GM18498 (cell line): Measurements from ENCODE around the gene CHDH.

Experiments
- ATAC-seq: cut with Tn5 transposase; IDR thresholded peaks from one replicate; pipeline ENCODE4 v1.9.1; 2021; ENCODE audit warnings: mild to moderate bottlenecking, moderate library complexity; ENCODE audit not compliant: unreplicated experiment

The CHDH gene

DNA sequence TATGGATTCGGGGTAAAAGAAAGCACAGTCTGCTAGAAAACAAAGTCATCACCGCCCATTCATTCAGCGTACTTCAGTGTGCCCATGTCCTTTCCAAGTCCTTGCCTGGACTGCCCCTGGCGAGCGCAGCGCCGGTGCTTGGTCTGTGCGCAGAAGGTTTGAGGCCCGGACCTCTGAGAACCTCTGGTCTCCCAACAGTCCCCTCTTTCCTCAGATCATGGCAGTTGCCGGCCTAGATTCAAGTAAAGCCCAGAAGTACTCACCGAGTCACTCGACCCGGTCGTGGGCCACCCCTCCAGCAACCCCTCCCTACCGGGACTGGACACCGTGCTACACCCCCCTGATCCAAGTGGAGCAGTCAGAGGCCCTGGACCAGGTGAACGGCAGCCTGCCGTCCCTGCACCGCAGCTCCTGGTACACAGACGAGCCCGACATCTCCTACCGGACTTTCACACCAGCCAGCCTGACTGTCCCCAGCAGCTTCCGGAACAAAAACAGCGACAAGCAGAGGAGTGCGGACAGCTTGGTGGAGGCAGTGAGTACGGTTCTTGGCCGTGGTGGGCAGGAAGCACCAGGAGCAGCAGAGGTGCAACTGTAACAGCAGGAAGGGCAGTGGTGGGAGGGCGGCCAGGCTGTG, 36.3 kb downstream of the CHDH start:
- ATAC-seq: no peak

DNA sequence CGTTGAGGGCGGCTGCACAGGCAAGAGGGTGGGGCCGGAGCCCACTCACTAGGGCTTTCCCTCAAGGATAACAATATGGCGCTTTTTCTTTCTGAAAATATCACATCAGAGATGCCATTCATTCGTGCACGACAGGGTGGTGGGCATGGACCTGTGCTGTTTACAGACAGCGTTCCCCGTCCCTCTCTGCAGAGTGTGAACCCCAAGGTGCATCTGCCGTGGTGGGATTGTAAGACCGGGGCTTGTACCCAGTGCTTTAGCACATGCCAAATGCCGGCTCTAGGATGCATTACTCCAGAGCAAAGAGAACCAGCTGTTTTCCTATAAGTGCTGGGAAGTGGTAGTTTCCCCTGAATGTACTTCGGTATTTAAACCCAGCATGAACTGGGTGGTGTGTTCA, 37.0 kb downstream of the CHDH start:
- no peak for ATAC-seq

DNA sequence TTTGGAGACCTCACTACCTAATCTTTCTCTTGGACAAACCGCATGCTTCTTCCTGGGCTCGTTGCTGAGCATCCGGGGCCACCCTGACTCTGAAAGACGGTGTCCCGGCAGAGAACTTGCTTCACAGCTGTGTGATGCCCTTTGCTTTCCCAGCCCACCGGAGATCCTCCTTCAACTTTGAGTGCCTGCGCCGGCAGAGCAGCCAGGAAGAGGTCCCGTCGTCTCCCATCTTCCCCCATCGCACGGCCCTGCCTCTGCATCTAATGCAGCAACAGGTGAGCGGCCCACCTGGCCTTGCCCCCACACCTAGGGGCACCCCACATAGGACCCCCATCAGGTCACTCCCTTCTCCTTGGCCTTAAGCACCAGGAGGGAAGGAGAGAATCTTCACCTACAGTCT, 37.7 kb downstream of the CHDH start:
- ATAC-seq: no peak

DNA sequence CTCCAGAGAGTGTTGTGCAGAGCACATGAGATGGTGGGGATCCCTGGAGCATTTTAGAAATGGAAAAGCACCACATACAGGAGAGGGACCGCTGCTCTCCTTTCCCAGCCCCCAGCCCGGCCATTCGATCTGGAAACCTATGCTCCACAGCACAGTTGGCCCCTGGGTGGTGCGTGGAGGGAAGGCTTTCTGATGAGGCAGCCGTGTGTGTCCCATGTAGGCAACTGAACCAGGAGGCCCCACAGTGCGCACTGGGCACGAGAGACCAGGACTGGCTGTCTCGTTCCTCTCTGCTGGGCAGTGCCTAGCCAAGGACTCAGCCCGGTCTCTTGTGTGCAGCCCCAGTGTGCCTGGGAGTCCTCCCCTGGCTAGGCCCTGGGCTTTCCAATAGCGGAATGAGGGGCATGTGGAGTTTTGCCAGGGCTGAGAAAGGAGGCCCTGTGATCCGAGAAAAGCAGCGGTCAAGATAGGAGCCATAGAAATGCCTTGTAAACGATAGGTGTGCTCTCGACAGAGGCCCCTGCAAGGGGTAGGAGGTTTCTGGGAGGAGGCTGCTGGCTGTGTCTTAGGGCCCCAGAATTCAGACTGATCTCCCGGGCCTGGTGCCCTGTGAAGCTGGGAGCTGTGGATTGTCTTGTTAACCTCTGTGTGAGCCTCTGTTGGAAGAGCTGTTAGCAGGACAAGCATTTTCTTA, 39.0 kb downstream of the CHDH start:
- no peak for ATAC-seq

DNA sequence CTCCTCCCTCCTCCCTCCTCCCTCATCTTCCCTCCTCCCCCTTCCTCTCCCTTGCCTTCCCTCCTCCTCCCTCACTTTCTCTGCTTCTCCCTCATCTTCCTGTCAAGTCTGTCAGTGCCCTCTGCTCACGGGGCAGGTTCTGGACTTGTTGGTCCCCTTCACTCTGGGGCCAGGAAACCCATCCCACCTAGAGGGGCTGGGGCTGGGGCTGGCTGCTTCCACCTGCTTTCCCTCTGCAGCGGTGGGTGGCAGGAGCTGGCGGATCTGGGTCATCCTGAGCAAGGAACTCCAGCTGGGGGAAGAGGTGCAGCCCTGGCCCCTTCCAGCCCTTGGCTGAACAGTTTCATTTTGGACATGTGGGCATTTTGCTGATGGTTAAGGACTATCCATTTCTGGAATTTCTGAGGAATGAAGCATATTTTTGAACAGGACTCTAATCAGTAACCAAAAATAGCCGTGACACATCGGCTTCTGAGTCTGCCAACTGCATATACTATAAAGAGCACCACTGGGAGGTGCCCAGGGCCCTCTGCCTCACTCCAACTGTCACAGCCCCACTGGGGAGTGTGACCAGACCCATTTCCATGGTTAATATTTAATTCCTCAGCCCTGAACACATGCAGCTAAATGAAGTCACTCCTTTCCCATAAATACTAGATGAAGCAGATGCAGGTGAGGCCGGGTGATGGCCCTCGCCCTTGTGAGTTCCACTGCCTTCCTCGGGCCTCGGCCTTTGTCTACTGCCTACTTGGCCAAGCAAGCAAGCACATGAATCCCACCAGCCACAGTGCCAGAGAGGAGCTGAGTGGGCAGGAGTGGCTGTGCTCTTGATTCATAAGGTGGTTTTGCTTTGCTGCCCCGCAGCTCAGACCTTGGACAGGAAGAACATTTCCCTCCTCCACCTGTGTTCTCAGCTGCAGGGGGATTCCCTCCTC, 39.8 kb downstream of the CHDH start:
- no peak for ATAC-seq

DNA sequence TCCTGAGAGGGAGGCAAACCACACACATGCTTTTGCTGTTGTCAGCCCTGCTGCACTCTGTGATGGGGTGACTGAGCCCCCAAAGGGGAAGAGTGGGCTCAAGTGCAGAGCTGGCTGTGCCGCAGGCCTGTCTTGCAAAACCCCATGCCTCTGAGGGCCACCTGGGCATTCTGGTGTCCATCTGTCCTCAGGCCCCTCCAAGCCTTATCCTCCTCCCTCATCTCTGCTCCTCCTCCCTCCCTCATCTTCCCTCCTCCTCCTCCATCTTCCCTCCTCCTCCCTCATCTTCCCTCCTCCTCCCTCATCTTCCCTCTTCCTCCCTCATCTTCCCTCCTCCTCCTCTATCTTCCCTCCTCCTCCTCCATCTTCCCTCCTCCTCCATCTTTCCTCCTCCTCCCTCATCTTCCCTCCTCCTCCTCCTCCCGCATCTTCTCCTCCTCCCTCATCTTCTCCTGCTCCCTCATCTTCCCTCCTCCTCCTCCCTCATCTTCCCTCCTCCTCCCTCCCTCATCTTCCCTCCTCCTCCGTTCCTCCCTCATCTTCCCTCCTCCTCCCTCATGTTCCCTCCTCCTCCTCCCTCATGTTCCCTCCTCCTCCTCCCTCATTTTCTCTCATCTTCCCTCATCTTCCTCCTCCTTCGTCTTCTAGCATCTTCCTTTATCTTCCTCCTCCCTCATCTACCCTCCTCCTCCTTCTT, 40.6 kb downstream of the CHDH start:
- ATAC-seq: no peak

DNA sequence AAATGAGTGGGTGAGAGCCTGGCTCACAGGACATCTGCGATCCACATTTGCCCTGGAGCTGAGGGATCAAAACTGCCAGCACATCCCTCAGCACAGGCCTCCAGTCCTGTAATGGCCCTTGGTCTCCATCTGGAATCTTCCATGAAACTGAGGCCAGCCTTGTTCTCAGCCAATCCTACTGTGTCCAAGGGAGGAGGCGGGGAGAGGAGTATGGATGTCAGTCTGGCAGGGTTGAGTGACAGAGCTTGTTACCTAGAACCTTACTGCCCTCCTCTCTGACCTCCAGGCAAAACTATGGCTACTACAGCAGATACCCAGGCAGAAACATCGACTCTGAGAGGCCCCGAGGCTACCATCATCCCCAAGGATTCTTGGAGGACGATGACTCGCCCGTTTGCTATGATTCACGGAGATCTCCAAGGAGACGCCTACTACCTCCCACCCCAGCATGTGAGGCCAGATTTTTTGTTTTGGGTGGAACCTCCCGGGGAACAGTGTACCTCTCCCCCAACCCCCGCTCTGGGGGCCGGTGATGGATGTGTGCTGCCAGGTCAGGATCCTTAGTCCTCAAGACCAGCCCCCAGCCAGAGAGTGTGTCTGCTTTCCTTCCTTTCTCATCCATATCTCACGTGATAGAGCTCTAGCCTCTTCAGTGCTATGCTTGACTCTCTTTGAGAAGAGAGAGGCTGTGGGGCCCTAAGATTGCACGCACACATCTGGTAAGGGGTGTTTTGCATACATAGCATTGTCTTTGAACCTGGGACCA, 41.3 kb downstream of the CHDH start:
- peak; percentile 49 for ATAC-seq

DNA sequence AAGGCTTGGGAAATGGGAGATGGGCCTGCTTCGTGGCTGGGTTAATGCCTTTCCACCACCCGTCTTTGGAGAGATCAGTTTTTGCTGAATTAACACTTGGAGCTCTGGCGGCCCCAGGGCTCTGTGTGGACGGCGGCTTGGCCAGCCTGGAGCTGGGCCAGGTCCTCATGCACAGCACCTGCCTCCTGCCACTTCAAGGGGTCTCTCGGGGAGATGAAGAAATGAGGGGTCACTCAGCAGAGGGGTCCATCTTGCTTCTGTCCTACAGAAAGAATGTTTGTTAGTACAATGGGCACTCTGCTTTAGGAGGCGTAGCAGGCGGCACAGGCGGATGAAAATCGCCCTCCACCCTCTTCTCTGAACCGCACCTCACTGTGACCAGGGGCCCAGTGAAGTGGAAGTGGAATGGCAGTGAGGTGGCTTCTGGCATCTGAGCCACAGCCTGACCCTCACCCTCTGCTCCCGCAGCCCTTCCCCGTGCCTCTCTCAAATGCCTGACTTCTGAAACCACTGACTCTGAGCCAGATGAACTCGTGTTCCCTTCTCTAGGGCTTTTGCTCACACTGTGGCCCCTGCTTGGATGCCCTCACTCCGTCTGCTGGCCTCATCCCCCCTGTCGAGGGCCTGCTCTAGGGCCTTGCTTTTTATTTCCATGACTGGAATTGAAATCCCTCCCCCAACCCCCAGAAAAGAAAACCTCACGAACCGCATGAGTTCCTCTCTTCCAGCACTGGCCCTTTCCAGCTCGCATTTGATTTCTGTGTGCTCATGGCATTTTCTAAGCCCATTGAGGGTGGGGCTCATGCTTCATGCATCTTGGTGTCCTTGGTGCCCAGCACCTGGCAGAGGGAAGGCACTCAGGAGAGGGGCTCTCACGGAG, 42.2 kb downstream of the CHDH start:
- no peak for ATAC-seq

DNA sequence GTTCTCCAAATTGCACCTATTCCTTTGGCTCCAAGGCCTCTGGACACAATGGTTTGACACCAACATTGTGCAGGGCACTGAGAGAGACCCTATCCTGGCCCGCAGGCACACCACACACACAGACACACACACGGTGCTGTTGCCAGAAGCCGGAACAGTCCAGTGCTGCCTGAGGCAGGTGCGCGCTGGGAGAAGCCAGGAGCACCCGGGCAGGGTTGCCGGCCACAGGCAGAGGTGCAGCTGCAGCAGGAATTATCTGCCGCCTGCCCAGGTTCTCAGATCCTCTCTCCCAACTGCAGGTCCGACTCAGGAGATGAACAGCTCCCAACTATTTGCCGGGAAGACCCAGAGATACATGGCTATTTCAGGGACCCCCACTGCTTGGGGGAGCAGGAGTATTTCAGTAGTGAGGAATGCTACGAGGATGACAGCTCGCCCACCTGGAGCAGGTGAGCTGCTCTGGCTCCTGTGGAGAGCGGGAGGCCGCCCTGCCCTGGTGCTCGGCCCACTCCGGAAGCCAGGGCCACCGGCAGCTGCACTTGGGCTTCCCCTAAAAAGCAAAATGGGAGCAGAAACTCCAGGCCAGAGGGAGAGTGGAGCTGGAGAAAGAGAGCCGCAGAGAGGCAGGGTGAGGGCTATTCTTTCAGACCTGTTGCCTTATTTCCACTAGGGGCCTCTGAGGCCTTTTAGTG, 42.9 kb downstream of the CHDH start:
- no peak for ATAC-seq

DNA sequence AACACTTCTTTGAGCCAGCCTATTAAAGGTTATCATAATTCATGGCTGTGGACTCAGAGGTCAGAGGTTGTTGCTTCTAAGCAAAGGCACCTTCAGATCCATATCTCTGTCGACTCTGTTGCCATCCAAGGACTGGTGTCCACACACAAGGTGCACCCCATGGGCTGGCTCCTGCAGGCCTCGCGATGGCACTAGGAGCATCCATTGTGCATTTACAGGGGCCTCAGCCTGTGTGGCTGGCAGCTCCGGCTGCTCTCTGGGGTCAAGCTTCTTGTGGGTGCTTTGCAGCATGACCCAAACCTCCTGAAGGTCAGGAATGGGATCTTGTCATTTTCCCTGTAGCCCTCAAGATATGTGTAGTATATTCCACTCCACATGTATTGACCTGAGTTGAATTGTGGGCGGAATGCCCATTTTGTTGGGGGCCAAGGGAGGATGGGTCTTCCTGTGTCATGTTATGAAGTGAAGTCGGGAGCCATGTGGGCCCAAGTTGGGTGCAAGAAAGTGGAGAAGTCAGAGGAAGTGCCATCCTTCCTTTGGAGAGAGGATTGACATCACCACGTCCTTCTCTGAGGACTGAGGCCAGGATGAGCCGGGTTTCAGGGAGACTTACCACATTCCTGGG, 43.9 kb downstream of the CHDH start:
- no peak for ATAC-seq

DNA sequence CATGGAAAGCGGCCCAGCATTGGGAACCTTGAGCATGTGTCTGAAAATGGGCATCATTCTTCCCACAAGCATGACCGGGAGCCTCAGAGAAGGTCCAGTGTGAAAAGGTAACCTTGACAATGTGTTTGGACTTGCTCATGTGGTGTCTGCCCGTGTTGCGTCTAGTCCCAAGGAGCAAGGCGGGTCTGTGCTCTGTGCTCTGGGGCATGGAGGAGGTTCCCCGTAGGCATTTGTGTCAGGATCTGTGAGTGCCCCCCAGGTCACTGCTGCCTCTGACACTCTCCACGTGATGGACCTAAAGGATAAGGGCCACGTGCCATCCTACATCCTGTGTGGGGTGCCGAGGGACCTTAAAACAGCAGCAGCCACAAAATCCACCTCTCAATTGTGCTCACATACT, 44.9 kb downstream of the CHDH start:
- ATAC-seq: no peak

DNA sequence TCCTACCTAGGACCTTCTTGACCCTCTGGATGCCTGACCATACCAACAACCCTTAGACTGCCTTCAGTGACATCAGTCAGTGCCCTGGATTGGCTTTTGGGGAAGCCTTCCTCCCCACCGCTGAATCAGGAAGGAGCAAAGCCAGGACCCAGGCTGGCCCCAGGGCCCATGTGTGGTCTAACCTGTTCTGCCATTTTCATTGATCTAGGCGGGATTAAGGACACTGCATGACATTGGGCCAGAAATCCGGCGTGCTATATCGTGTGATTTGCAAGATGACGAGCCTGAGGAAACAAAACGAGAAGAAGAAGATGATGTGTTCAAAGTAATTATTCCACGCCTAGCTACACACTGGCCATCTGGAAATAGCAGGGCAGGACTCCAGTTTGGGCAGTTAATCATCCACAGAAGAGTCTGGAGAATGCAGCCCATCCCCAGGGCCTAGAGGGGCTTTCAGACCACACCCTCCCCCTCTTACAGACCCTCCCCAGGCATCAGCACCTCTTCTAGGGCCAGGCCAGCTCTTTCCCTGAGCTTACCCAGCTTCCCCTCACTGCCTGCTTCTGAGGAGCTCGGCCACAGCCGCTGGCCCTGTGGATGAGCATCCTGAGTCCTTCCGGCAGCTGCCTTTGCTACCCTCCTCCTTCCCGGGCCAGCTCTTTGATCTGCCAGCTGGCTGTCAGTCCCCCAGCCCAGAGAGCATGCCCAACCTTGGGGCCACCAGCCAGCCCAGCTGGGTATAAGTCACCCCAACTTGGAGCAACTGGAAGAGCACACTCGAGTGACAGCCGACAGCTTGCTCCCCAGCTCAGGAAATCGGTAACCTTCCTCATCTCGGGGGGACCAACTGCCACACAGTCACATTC, 45.9 kb downstream of the CHDH start:
- ATAC-seq: no peak

DNA sequence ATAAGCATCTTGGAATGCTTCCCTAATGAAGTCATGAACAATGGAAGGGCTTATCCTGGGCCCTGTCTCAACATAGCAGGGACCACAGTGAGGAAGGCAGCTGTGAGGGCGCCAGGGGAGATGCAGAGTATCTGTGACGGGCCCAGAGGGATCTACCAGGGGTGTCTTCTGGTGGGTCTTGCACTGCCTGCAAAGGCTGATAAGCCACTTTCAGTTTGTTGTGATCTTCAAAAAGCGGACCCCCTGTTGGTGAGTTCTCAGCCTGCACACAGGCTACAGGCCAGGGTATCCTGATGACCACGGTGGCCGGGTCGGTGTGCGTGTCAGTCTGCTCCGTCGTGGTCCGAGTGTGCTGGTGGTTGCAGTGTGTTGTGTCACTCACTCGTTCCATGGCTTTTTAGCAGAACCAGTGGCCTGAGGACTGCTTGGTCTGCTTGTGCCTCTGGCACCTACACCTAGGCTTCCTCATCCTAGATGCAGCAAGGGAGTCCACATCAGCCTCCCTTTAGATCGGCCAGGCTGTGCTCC, 46.8 kb downstream of the CHDH start:
- no peak for ATAC-seq

DNA sequence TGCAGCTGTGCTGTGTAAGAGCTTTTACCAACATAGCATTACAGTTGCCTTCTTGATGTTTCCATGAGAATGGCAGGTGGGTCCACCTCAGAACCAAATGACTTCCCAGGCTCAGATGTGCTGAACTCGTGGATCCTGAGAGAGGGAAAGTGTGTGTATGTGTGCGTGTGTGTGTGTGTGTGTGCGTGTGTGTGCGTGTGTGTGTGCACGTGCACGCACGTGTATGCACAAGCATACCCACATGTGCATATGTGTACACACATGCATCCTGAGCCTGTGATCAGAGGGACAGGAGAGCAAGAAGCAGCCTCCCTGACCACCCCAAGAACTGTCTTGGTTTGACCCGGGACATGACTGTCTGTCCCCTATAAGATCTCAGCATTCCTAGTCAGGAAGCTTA, 48.1 kb downstream of the CHDH start:
- ATAC-seq: no peak

DNA sequence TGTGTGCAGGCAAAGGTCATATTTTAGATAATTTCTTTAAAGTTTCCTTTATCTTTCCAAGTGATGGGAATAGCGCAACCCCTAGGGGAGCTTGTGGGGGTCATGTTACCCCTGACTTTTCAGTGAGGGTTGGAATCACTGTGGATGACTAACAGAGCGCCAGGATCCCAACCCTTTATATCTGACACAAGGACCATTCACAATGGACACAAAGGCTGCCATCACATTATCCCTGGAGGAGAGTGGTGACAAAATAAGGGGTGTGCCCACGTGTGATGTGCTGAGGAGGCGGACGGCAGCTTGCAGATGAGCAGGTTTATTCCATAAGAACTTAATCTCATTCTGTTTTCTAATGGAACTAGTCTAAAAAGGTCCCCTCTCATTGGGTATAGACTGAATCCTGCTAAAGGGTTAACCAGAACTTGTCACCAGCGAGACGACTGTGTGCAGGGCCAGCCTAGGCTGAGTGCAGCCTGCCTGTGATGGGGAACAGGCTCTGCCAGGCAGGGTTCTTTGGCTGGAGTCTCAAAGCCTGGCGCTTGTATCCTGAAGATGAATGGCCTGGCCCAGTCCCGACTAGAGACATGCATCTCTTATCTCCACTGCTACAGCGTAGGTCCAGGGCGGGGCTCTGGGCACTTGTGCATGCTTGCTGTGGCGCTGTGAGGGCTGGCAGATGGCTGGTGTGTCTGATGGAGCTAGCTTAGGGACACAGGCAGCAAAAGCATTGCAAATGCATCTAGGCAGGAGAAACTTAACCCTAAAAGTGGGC, 50.2 kb downstream of the CHDH start:
- ATAC-seq: no peak

DNA sequence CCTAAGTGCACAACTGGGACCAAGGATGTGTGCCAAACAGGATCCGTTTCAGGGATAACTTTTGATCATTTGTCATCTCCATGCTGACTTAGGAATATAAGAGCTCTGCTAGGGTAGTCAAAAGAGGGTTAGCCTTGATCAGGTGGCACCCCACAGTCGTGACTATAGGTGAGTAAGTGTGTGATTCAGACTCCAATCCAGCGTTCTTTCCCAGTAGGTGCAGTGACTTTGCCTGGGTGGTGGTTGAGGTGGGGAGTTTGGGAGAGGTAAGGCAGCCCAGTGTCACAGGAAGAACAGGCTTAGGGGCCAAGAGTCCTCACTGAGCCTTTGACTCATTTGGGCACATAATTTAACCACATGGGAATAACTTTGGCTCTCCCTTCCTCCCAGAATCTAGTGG, 51.0 kb downstream of the CHDH start:
- no peak for ATAC-seq

DNA sequence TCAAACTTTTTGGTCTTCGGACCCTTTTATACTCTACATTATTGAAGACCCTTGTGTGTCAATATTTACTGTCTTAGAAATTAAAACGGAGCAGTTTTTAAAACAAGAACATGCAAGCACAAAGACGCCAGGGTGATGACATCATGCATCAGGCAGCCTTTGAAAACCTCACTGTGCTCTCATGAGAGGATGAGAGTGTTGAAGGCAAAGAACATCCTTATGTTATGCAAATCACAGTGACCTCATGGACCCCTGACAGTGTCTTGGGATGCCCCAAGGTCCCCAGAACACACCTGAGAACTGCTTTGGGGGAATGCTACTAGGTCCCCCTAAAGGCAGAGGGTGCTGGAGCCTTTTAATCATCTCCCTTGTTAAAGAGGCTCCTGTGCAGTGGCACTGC, 51.6 kb downstream of the CHDH start:
- no peak for ATAC-seq
